SH-SY5Y (cell line): ENCODE measurements around the gene FGFR4.

ENCODE experiments used
- GATA2 ChIP-seq: IDR thresholded peaks from 2 replicates; pipeline ENCODE4 v1.6.1; 2011; ENCODE audit warnings: mild to moderate bottlenecking, low read depth, low read length
- GATA3 ChIP-seq: IDR thresholded peaks from 2 replicates; pipeline ENCODE4 v1.6.1; 2011; ENCODE audit warnings: low read depth, mild to moderate bottlenecking, low read length, moderate library complexity

Gene FGFR4

GRCh38 chr5:177103523-177104253 lies 17.0 kb downstream of the FGFR4 start:
- TF ChIP-seq GATA2 (no peak), GATA3 (no peak)

GRCh38 chr5:177105691-177106476 lies 19.2 kb downstream of the FGFR4 start:
- TF ChIP-seq GATA2 (no peak), GATA3 (no peak)

DNA sequence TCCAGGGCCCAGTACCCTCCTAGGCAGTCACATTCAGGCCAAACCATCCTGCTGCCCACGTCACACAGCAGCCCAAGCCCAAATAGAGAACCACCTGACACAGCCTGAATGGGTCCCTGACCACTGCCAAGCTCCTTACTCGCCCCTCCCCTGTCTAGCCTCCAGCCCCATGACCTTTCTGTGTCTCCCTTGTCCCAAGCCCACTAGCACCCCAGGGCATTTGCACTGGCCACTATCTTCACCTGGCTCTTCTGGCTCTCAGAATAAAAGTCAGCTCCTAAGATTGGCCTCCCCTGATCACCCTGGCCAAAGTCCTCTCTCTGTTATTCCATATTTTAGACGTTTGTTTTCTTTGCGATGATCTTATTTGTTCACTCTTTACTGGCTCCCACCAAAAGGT lies 20.4 kb downstream of the FGFR4 start:
- TF ChIP-seq GATA2 (no peak), GATA3 (no peak)

GRCh38 chr5:177109810-177110209 lies 23.1 kb downstream of the FGFR4 start:
- TF ChIP-seq GATA2 (no peak), GATA3 (no peak)

GRCh38 chr5:177111720-177112394 lies 25.1 kb downstream of the FGFR4 start:
- TF ChIP-seq GATA2: no peak
- no peak for TF ChIP-seq GATA3

DNA sequence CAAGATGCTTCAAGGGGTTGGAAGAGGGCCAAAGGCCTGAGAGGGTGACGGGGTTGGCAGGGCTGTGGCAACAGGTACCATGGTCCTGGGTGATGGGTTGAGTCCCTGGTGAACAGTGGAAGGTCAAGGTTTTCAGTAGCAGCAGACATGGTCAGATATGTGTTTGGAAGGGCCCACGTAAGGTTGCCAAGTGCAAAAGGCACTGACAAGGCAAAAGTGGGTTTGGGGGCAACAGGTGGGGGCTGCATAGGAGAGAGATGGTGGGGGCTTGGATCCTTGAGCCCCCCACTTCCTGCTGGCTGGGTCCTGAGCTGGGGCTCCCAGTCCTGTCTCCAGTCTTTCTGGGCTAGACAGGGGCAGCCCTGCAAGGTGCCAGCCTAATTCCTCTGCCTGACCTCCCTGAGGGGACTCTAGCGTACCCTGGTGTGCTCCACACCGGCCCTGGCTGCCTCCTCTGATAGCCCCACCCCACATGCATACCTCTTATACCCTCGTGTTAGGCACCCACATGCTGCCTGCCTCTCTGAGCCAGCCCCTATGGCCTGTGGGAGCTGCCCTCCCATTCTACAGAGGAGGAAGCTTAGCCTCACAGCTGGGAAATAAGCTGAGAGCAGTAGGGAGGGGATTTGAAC lies 26.0 kb downstream of the FGFR4 start:
- TF ChIP-seq GATA2 (no peak), GATA3 (no peak)

GRCh38 chr5:177113566-177114424 lies 27.1 kb downstream of the FGFR4 start:
- TF ChIP-seq GATA3 (no peak), GATA2 (peak; percentile 57; the same call in 1 of the 2 replicates)

GRCh38 chr5:177116631-177117373 lies 30.1 kb downstream of the FGFR4 start:
- no peak for TF ChIP-seq GATA2

DNA sequence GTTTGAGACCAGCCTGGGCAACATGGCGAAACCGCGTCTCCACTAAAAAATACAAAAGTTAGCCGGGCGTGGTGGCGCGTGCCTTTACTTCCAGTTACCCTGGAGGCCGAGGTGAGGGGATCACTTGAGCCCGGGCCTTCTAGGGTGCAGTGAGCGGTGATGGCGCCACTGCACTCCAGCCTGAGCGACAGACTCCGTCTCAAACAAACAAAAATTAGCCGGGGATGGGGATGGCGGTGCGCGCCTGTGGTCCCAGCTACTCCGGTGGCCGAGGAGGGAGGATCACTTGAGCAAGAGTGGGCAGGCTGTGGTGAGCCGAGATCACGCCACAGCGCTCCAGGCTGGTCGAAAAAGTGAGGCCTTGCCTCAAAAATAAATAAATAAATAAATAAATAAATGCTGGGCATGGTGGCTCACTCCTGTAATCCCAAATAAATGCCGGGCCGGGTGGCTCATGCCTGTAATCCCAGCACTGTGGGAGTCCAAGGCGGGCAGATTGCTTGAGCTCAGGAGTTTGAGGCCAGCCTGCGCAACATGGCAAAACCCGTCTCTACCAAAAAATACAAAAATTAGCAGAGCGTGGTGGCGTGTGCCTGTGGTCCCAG lies 30.8 kb downstream of the FGFR4 start:
- TF ChIP-seq GATA2 (no peak), GATA3 (no peak)

DNA sequence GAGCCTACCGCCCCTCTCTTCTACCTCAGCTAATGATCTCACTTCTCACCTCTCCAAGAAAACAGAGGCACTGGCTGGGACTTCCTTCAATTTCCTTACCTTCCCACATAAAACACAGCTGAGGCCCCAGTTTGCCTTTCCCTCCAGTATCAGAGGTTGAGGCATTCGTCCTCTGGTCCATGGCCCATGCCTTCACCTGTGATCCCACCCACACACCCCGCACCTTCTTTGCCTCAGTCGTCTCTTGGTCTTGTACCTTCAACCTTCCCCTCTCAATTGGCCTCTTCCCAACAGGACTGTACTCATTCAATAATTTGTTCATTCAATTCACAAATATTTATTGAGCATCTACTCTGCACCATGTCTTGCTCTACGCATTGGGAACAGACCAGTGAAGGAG lies 35.9 kb downstream of the FGFR4 start:
- no peak for TF ChIP-seq GATA3
- TF ChIP-seq GATA2: no peak

GRCh38 chr5:177123789-177124485 lies 37.2 kb downstream of the FGFR4 start:
- TF ChIP-seq GATA3 (no peak), GATA2 (no peak)
